GM19023 (cell line): ENCODE data around the gene PCSK5.

Source experiments
- ATAC-seq: cut with Tn5 transposase; IDR thresholded peaks from one replicate; pipeline ENCODE4 v1.9.1; 2021; ENCODE audit warnings: mild to moderate bottlenecking, moderate library complexity; ENCODE audit not compliant: unreplicated experiment

PCSK5 gene

GRCh38 chr9:76176171-76176570 lies 285.7 kb downstream of the PCSK5 start:
- ATAC-seq: no peak

GRCh38 chr9:76177931-76178330 lies 287.5 kb downstream of the PCSK5 start:
- no peak for ATAC-seq

- ATAC-seq: no peak
Observed at GRCh38 chr9:76180541-76180940, 290.1 kb downstream of the PCSK5 start.

GRCh38 chr9:76181020-76181641 lies 290.7 kb downstream of the PCSK5 start:
- ATAC-seq: no peak

GRCh38 chr9:76181781-76182180 lies 291.3 kb downstream of the PCSK5 start:
- no peak for ATAC-seq

GRCh38 chr9:76185432-76185831 lies 295.0 kb downstream of the PCSK5 start:
- ATAC-seq: no peak

- ATAC-seq: no peak
Observed at GRCh38 chr9:76188286-76188685, 297.8 kb downstream of the PCSK5 start.

- ATAC-seq: no peak
Observed at GRCh38 chr9:76188905-76189304, 298.4 kb downstream of the PCSK5 start.

- no peak for ATAC-seq
Observed at GRCh38 chr9:76191493-76191892, 301.0 kb downstream of the PCSK5 start.

- ATAC-seq: no peak
Observed at GRCh38 chr9:76192013-76192412, 301.5 kb downstream of the PCSK5 start.

GRCh38 chr9:76194896-76195295 lies 304.4 kb downstream of the PCSK5 start:
- ATAC-seq: no peak

GRCh38 chr9:76198336-76198735 lies 307.9 kb downstream of the PCSK5 start:
- no peak for ATAC-seq

- ATAC-seq: no peak
Observed at GRCh38 chr9:76200315-76200714, 309.8 kb downstream of the PCSK5 start.

- ATAC-seq: no peak
Observed at GRCh38 chr9:76200745-76201144, 310.3 kb downstream of the PCSK5 start.

GRCh38 chr9:76203373-76203772 lies 312.9 kb downstream of the PCSK5 start:
- ATAC-seq: no peak

- ATAC-seq: no peak
Observed at GRCh38 chr9:76206821-76207220, 316.3 kb downstream of the PCSK5 start.

- no peak for ATAC-seq
Observed at GRCh38 chr9:76213751-76214150, 323.3 kb downstream of the PCSK5 start.

- no peak for ATAC-seq
Observed at GRCh38 chr9:76215066-76215465, 324.6 kb downstream of the PCSK5 start.

- ATAC-seq: no peak
Observed at GRCh38 chr9:76216161-76216649, 325.7 kb downstream of the PCSK5 start.

- no peak for ATAC-seq
Observed at GRCh38 chr9:76218117-76218885, 327.8 kb downstream of the PCSK5 start.

GRCh38 chr9:76218886-76219445 lies 328.5 kb downstream of the PCSK5 start:
- ATAC-seq: no peak

- ATAC-seq: no peak
Observed at GRCh38 chr9:76219560-76220151, 329.2 kb downstream of the PCSK5 start.
